IPS-11a (cell line): ENCODE data around the gene MANF.
A peak's percentile ranks its signal among the peaks of the same experiment; 100 is the strongest.

Experiments
- H3K4me3 ChIP-seq: one replicate; pipeline ENCODE4 v1.5.1; 2013; ENCODE audit warnings: low read depth, low read length, control low read depth

MANF gene

GRCh38 chr3:51389423-51390183, 4.5 kb downstream of the MANF start:
- H3K4me3 ChIP-seq, result no peak overlapping the region

- peak overlapping the region; percentile 30 for H3K4me3 ChIP-seq
Measured at GRCh38 chr3:51390246-51391074, 5.4 kb downstream of the MANF start.

- H3K4me3 ChIP-seq, result peak within 1 kb of the TSS; percentile 71
Measured at GRCh38 chr3:51391075-51391565, 6.0 kb downstream of the MANF start, which contains the start of gene RBM15B. TSS of gene RBM15B (plus strand) at chr3:51391285. CDS start at chr3:51391400, 115 bp downstream.

GRCh38 chr3:51391566-51392354, 6.7 kb downstream of the MANF start:
- peak overlapping the region; percentile 71 for H3K4me3 ChIP-seq

- peak overlapping the region; percentile 71 for H3K4me3 ChIP-seq
Measured at GRCh38 chr3:51392355-51393133, 7.5 kb downstream of the MANF start.

- H3K4me3 ChIP-seq, result no peak overlapping the region
Measured at GRCh38 chr3:51393134-51393495, 8.0 kb downstream of the MANF start.

- no peak overlapping the region for H3K4me3 ChIP-seq
Measured at GRCh38 chr3:51393564-51393963, 8.5 kb downstream of the MANF start.

GRCh38 chr3:51394541-51394940, 9.4 kb downstream of the MANF start:
- H3K4me3 ChIP-seq, result no peak overlapping the region

GRCh38 chr3:51395493-51396213, 10.6 kb downstream of the MANF start:
- no peak overlapping the region for H3K4me3 ChIP-seq

- no peak overlapping the region for H3K4me3 ChIP-seq
Measured at GRCh38 chr3:51396401-51396800, 11.3 kb downstream of the MANF start.

- H3K4me3 ChIP-seq, result no peak overlapping the region
Measured at GRCh38 chr3:51397392-51397791, 12.3 kb downstream of the MANF start.

- no peak overlapping the region for H3K4me3 ChIP-seq
Measured at GRCh38 chr3:51398595-51399310, 13.7 kb downstream of the MANF start.

- no peak overlapping the region for H3K4me3 ChIP-seq
Measured at GRCh38 chr3:51400166-51400565, 15.1 kb downstream of the MANF start.

- H3K4me3 ChIP-seq, result no peak overlapping the region
Measured at GRCh38 chr3:51401735-51402134, 16.6 kb downstream of the MANF start.

GRCh38 chr3:51403675-51404074, 18.6 kb downstream of the MANF start:
- H3K4me3 ChIP-seq, result no peak overlapping the region

- H3K4me3 ChIP-seq, result no peak overlapping the region
Measured at GRCh38 chr3:51408021-51408420, 22.9 kb downstream of the MANF start.

- H3K4me3 ChIP-seq, result no peak overlapping the region
Measured at GRCh38 chr3:51408813-51409212, 23.7 kb downstream of the MANF start.

GRCh38 chr3:51422211-51422610, 37.1 kb downstream of the MANF start:
- H3K4me3 ChIP-seq, result no peak overlapping the region

- no peak overlapping the region for H3K4me3 ChIP-seq
Measured at GRCh38 chr3:51426921-51427320, 41.8 kb downstream of the MANF start.
